HG02840 (cell line): Measurements from ENCODE around the gene PEX7.
"Not testable (repeated sequence)": the region's sequence is repeated elsewhere in the genome, so short reads cannot be mapped to it uniquely, and the experiment has no call there.

Experiments used
- ATAC-seq: cut with Tn5 transposase; IDR thresholded peaks from one replicate; pipeline ENCODE4 v1.9.1; 2021; ENCODE audit warnings: mild to moderate bottlenecking, moderate library complexity, moderate number of reproducible peaks; ENCODE audit not compliant: unreplicated experiment, low FRiP score

Gene PEX7

GRCh38 chr6:136831873-136832562 lies 9.6 kb downstream of the PEX7 start:
- ATAC-seq: no peak

GRCh38 chr6:136840276-136841001 lies 18.0 kb downstream of the PEX7 start:
- no peak for ATAC-seq

GRCh38 chr6:136843210-136843609 lies 20.8 kb downstream of the PEX7 start:
- no peak for ATAC-seq

- ATAC-seq: no peak
Observed at GRCh38 chr6:136846046-136846445, 23.7 kb downstream of the PEX7 start.

- ATAC-seq: not testable (repeated sequence)
Observed at GRCh38 chr6:136846477-136846876, 24.1 kb downstream of the PEX7 start.

GRCh38 chr6:136849979-136850563 lies 27.7 kb downstream of the PEX7 start:
- not testable (repeated sequence) for ATAC-seq

GRCh38 chr6:136859430-136859829 lies 37.0 kb downstream of the PEX7 start:
- ATAC-seq: no peak

GRCh38 chr6:136860043-136860442 lies 37.7 kb downstream of the PEX7 start:
- no peak for ATAC-seq

- no peak for ATAC-seq
Observed at GRCh38 chr6:136862662-136863061, 40.3 kb downstream of the PEX7 start.

GRCh38 chr6:136863752-136864151 lies 41.4 kb downstream of the PEX7 start:
- ATAC-seq: no peak

GRCh38 chr6:136864676-136865075 lies 42.3 kb downstream of the PEX7 start:
- no peak for ATAC-seq

- ATAC-seq: no peak
Observed at GRCh38 chr6:136866872-136867416, 44.6 kb downstream of the PEX7 start.

GRCh38 chr6:136869451-136869850 lies 47.1 kb downstream of the PEX7 start:
- no peak for ATAC-seq

- ATAC-seq: no peak
Observed at GRCh38 chr6:136873748-136874147, 51.4 kb downstream of the PEX7 start.

GRCh38 chr6:136876469-136876868 lies 54.1 kb downstream of the PEX7 start:
- ATAC-seq: not testable (repeated sequence)

GRCh38 chr6:136880748-136881460 lies 58.5 kb downstream of the PEX7 start:
- no peak for ATAC-seq

- ATAC-seq: no peak
Observed at GRCh38 chr6:136886091-136886490, 63.7 kb downstream of the PEX7 start.

GRCh38 chr6:136887953-136888352 lies 65.6 kb downstream of the PEX7 start:
- no peak for ATAC-seq

GRCh38 chr6:136889271-136890193 lies 67.1 kb downstream of the PEX7 start:
- ATAC-seq: no peak
